CD4-positive, alpha-beta T cell treated with Interleukin-17A for 1 hour (primary cell): ENCODE data around the gene PGAP6.
"Not testable (repeated sequence)": the region's sequence is repeated elsewhere in the genome, so short reads cannot be mapped to it uniquely, and the experiment has no call there.

Experiments
- DNase-seq: peaks from one replicate; pipeline ENCODE4 v3.0.0-alpha.2; 2020

PGAP6 gene, protein sequence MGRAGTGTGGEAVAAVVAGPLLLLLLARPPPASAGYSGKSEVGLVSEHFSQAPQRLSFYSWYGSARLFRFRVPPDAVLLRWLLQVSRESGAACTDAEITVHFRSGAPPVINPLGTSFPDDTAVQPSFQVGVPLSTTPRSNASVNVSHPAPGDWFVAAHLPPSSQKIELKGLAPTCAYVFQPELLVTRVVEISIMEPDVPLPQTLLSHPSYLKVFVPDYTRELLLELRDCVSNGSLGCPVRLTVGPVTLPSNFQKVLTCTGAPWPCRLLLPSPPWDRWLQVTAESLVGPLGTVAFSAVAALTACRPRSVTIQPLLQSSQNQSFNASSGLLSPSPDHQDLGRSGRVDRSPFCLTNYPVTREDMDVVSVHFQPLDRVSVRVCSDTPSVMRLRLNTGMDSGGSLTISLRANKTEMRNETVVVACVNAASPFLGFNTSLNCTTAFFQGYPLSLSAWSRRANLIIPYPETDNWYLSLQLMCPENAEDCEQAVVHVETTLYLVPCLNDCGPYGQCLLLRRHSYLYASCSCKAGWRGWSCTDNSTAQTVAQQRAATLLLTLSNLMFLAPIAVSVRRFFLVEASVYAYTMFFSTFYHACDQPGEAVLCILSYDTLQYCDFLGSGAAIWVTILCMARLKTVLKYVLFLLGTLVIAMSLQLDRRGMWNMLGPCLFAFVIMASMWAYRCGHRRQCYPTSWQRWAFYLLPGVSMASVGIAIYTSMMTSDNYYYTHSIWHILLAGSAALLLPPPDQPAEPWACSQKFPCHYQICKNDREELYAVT

DNA sequence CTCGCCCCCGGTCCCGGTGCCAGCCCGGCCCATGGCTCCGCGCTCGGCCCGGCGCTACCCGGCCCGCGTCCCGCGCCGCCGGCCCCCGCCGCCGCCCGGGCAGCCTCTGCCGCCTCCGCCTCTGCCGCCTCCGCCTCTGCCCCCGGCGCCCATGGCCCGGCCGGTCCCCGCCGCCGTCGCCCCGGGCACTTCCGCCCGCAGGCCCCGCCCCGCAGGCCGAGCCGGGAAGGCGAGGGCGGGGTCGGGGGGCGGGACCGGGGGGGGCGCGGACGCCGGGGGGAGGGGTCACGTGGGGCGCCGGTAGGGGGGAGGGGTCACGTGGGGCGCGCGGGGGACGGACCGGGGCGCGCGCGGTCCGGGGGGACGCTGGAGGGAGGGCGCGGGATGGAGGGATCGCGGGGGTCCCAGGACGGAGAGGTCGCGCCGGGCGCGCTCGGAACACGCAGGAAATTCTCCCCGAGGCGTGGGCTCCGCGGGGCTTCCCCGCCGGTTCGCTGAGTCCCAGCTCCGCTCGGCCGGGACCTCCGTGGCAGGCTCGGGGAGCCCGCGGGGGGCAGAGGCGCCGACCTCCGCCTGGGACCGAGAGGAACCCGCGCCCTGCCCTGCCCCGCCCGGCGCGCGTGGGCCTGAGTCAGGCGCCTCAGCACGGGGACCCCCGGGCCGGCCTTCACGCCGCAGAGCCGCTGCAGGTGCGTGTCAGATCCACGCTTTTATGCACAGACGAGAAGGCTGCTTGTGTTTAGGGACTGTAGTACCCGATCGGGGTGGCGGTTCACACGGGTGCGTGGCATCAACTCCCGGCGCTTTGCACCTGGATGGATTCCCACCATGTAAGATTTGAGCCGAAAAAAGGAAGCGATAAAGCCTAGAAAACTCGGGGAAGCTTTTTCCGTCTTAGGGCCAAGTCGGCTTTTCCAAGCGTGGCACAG is at the start of gene PGAP6:
Gene PGAP6 (minus strand): TSS at position 190 of the 929 bp plus-strand sequence. CDS start 157 bp downstream, at position 33.
- peak; percentile 67 for DNase-seq

DNA sequence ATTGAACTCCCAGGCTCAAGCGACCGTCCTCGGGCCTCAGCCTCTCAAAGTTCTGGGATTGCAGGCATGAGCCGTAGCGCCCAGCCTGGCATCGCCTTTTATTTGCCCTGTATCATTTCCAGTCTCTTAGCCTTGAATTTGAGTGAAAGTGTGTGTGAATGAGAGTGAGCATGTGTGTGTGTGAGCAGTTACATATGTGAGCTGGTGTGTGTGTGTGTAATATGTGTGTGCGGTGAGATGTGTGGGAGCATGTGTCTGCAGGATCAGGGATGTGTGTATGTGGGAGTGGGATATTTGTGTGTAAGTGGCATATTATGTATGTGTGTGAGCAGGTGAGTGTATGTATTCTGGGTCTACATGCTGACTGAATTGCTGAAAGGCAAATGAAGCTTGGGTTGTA is 49.1 kb upstream of the PGAP6 start:
- no peak for DNase-seq

DNA sequence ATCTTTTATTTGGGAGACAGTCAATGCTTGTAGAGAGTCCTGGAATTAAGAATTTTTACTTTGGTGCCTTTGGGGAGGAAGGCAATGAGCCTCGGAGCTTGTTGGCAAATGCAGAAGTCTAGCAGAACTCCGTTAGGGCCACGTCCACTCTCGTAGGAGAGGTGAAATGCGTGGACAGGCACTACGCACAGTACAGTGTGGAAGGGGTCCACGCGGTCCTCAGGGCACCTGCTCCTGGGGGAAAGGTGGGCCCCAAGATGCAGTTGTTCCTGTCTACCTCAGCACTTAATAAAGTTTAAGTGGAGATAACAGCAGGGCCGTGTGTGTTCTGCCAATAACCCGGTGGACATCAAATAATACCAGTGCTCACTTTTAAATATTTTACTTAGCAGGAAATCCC is 45.5 kb upstream of the PGAP6 start:
- DNase-seq = no peak

DNA sequence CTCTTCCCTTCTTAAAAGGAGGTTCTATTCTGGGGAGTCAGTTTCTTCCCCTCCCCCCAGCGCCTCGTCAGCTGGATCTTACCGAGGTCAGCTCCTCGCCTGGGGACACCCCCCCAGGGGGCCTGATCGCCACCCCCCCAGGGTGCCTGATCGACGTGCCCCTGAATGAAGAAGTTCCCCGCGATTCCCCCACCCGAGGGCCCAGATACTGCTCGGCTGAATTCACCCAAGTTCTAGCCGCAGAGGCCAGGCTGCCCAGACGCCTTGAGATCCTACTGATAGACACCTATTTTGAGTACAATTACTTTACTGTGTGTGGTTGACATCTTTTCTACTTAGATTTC is 45.1 kb upstream of the PGAP6 start:
- no peak for DNase-seq

DNA sequence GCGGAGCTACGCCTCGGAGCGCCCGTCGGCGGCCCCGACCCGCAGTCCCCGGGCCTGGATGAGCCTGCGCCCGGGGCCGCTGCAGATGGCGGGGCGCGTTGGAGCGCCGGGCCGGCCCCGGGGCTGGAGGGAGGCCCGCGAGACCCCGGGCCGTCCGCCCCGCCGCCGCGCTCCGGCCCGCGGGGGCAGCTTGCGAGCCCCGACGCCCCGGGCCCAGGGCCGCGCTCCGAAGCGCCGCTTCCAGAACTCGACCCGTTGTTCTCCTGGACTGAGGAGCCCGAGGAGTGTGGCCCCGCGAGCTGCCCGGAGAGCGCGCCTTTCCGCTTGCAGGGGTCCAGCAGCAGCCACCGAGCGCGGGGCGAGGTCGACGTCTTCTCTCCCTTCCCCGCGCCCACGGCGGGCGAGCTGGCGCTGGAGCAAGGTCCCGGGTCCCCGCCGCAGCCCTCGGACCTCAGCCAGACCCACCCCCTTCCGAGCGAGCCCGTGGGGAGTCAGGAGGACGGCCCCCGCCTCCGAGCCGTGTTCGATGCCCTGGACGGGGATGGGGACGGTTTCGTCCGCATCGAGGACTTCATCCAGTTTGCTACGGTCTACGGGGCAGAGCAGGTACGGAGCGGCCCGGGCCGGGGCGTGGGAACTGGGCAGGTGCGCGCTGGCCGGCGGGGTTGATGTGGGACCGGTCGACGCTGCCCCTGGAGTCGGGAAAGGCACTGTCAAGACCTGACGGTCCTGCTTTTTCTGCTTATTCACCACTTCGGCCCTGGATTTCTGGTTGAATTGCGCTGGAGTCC is 44.5 kb upstream of the PGAP6 start:
- DNase-seq = no peak

DNA sequence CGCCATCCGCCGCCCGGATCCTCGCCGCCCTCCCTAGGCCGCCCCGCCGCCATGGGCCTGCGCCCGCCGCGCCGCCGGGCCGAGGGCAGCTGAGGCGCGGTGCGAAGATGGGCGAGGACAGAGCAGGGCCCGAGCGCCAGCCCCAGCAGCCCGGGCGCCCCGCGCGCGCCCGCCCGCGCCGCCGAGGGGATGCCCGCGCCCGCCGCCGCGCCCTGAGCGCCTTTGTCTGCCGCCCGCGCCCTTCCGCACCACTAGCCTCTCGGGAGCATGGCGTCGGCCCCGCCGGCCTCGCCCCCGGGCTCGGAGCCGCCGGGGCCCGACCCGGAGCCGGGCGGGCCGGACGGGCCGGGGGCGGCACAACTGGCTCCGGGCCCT is 43.9 kb upstream of the PGAP6 start:
- no peak for DNase-seq

DNA sequence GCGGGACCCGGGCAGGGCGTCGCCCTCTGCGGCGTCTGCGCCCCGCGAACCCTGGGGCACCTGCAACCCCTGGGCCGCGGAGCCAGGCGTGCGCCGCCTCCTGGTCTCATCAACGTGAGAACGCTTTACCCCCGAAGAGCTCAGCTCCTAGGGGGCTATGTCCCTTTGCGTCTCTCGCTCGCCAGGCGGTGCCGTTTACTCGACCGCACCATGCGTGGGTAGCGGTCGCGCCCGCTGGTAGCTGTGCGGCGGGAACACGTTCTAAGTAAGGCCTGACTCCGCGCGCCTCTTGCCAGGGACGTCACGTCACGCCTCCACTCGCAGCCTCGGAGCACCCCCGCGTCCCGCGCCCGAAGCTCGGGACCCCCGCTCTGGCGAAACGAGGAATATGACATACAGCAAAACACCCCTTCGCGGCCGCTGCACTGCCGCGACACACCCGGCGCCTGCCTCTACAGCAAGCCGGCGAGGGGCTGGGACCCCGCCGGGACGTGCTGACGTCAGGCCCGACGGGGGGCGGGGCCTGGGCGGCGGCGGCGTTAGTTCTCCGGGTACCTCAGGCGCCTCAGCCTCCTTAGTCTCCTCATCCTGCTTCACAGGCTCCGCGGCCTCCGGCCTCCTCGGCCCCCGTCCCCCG is 43.4 kb upstream of the PGAP6 start, which contains the start of gene RAB11FIP3:
Gene RAB11FIP3 (plus strand): TSS at position 568 of the 637 bp plus-strand sequence. CDS start 358 bp downstream, outside the sequence.
- peak; percentile 85 for DNase-seq

DNA sequence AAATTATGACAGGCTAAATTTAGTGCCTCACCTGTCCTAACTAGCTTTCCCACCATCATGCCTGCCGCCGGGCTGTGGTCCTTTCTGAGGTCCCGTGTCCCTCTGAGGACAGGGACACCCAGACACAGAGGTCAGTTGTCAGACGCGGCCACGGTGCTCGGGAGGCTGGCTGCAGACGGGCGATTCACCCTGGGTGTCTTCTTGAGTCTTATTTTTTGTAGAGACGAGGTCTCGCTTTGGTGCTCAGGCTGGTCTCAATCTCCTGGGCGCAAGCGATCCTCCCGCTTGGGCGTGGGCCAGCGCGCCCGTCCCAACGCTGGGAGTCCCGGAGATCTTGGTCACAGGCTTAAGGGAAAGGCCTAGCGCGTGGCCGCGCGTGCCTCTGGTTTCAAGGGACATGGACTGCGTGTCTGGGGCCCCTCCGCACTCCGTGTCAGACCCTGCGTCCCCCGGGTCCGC is 42.9 kb upstream of the PGAP6 start:
- DNase-seq = no peak

DNA sequence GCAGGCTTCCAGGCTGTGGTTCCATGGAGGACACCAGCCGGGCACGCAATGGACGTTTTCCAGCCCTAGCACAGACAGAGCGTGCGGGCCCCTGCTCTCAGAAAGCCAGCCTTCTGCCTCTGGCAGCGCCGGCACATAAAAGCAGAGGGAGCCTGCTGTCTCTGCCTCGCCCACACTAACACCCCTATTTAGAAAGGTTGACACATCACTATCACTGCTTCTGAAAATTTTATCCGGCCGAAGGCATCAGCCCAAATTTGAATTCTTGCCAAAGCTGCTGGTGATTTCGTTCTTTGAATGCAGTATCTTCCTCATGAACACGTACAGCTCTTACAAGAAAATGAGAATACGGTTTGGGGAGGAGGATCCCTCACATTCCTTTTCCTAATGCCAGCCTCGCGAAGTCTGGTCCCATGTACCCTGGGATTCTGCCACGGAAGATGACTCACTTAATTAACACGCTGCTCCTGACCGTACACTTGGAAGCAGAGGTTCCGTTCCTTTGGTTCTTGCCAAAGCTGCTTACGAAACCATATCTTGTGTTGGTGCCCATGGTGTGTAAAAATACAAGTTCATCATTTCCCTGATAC is 42.4 kb upstream of the PGAP6 start:
- no peak for DNase-seq

DNA sequence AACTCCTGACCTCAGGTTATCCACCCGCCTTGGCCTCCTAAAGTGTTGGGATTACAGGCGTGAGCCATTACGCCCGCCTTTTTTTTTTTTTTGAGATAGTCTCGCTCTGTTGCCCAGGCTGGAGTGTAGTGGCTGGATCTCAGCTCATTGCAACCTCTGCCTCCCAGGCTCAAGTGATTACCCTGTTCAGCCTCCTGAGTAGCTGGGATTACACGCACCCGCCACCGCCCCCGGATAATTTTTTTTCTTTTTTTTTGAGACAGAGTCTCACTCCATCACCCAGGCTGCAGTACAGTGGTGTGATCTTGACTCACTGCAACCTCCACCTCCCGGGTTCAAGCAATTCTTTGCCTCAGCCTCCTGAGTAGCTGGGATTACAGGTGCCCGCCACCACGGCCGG is 40.4 kb upstream of the PGAP6 start:
- DNase-seq = not testable (repeated sequence)

DNA sequence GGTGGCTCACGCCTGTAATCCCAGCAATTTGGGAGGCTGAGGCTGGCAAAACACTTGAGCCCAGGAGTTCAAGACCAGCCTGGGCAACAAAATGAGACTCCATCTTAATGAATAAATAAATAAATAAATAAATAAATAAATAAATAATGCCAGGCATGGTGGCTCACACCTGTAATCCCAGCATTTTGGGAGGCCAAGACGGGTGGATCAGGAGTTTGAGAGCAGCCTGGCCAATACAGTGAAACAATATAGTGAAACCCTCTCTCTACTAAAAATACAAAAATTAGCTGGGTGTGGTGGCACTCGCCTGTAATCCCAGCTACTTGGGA is 33.4 kb upstream of the PGAP6 start:
- not testable (repeated sequence) for DNase-seq

DNA sequence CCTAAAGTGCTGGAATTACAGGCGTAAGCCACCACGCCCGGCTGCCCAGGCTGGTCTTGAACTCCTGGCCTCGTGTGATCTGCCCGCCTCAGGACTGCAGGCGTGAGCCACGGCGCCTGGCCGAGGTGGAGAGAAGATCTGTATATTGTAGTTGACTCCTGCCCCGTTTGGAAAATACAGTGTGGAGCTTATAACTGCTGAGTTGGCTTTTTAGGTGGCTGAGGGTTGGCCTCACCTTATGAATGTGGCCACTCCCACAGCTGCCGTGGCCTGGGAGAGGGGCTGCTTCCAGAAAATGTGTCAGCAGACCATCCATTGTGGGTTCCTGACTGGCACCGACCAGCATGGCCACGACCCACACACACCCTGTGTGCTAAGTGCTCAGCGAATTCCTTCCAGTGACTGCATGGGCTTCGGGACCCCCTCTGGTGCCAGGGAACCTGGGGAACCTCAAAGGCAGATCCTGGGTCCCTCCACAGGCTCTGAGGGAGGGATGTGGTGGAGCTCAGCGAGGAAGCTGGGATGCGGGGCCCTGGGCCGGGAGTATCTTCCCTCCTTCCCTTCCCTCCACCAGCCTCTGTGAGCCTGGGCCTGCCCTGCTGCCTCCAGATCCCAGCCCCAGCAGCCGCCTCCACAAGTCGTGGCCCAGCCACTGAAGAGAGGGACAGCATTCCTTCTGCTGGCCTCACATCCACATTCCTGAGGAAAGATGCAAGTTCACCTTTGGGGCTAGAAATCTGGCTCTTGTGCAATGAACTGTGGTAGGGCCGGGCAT is 32.8 kb upstream of the PGAP6 start:
- no peak for DNase-seq

DNA sequence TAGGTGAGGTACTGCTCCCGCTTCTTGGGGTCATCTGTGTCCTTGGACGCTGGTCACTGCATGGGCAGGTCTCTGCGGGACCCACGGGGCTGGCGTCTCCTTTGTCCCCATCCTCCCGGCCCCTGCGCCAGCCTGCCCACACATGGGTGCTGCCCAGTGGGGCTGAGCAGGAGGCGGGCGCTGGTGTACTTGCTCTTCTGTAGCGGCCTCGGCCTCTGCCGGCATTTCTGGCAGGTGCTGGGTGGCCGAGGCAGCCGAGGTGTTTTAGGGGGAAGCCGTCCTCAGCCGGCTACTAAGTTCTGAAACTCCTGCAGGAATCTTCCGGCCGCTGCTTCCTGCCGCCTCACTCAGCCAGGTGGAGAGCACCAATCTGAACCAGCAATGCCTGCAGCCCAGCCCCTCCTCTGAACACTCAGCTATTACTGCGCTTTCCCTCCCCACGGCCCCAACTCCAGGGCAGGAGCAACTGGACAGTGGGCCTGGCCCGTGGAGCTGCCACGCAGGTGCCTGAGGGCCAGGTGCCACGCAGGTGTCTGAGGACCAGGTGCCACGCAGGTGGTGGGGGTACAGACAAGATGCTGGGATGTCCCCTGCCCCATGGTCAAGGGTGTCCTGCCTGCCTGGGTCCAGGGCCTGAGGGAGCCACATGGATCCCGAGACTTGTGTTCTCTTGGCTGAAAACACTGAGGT is 29.9 kb upstream of the PGAP6 start:
- no peak for DNase-seq

DNA sequence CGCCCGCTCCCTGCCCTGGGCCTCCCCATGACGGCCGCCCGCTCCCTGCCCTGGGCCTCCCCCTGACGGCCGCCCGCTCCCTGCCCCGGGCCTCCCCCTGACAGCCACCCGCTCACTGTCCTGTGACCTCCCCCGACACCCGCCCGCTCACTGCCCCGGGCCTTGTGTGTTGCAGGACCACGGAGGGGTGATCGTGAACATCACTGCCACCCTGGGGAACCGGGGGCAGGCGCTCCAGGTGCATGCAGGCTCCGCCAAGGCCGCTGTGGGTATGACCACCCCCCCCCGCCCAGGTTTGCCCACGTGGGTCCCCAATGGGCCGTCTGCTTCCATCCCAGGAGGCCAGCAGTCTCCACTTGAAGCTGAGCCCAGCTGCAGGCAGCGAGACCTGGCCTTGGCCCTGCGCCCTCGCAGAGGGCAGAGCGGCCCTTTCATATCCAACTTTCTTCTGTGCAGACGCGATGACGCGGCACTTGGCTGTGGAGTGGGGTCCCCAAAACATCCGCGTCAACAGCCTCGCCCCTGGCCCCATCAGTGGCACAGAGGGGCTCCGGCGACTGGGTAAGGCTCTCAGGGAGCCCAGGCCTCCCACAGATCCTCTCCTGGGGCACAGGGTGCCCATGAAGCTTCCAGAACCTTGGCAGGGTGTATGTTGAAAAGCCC is 28.9 kb upstream of the PGAP6 start:
- DNase-seq = no peak

DNA sequence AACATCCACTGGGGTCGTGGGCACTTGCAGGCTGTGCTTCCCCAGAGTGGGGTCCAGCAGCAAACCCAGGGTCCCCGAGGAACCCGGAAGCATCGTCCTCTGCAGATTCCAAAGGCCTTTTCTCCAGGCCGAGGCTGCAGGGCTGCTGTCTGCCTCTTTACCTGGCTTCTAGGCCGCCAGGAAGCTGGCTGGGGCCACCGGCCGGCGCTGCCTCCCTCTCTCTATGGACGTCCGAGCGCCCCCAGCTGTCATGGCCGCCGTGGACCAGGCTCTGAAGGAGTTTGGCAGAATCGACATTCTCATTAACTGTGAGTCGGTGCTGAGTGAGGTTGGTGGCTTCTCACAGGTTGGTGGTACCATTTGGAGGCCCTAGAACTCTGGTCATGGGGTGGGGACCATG is 25.5 kb upstream of the PGAP6 start:
- DNase-seq = no peak

DNA sequence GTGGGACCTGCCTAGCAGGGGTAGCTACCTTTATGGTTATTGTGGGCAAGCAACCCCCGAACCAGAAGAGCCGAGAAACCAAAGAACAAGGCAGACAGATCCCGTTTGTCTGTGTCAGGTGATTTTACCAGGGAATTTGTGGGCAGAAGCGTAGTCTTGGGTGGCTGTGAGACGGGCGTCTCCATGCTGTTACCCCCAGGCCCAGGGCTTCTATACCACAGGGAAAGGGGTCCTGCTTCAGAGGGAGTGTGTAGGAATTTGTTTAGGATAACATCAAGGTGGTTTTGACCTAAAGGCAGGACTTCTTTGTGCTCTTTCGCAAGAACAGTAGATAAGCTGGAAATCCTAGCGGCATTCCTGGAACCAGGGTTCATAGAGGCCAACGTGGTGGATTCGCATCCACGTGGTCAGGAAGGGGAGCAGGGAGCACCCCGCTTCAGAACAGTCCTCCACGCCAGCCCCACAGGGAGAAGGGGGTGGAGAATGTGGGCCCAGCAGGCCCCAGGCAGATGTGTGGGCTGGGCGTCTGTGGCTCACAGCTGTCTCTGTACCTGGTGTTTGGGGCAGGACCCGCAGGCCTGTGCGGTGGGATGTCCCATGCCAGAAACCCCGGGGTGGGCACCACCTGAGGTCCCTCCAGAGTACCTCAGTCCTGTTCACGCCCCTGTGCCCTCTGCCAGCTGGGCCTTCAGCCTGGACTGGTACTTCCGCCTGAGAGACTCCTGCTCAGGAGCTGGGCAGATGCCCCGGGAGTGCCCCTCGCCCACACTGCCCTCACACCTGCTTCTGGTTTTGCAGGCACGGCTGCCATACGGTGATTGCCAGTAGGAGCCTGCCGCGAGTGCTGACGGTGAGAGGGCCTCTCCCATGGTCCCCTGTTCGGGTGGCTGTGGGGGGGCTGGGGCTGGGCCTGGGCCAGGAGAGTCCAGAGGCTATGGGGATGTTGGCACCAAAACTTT is 24.0 kb upstream of the PGAP6 start:
- DNase-seq = no peak

DNA sequence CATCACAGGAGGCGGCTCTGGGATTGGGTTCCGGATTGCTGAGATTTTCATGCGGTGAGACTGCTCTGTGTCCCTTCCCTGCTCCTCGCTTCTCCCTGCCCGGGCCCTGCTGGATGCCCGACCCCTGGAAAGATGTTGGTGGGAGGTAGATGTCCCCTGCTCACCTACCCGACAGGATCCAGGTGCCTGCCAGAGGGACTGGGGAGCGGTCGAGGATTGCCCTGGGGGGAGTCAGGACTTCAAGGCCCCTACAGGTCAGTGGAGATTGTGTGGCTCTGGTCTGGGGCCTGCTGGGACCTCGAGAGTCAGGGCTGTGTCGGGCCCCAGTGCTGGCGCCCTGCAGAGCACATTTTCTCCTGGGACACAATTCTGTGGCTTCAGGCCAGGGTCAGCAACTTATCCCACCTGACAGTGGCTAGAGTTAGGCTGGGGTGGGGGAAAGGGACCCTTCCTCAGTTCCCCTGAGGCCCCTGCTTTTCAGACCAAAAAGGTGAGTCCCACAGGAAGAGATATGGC is 23.3 kb upstream of the PGAP6 start:
- DNase-seq = no peak
